Stomach (tissue), 9 donors: ENCODE data around the gene RGS3. TPM values are rescaled to one million over a fixed set of nuclear protein-coding genes. Genes with fewer than 3 reads are reported as not detected.

Experiments used
- DNase-seq, 2 donors: peaks; one replicate each; pipeline versions ENCODE4 v3.0.0 to v3.0.0-alpha.2; 2013 to 2019
- H3K27ac ChIP-seq, 5 donors: fragments of 200-600 bp in 4 of 5; sonication (generic) in 4 of 5; one replicate each; pipeline ENCODE4 v1.5.1; 2013 to 2019; ENCODE audit warnings: mild to moderate bottlenecking in 1 of 5, moderate library complexity in 1 of 5
- H3K27me3 ChIP-seq, 3 donors: fragments of 200-600 bp; sonication (generic); one replicate each; pipeline ENCODE4 v1.5.1; 2017 to 2019; ENCODE audit warnings: mixed run types in 1 of 3
- H3K36me3 ChIP-seq, 4 donors: fragments of 200-600 bp; sonication (generic); 1 replicate in 3 of 4; 2 replicates in 1 of 4; pipeline ENCODE4 v1.5.1; 2016 to 2019
- H3K4me1 ChIP-seq, 4 donors: fragments of 200-600 bp; sonication (generic); one replicate each; pipeline ENCODE4 v1.5.1; 2016 to 2019
- H3K4me3 ChIP-seq, 4 donors: fragments of 200-600 bp; sonication (generic) in 3 of 4; one replicate each; pipeline ENCODE4 v1.5.1; 2016 to 2019; ENCODE audit warnings: mild to moderate bottlenecking in 1 of 4
- H3K9me3 ChIP-seq, 4 donors: fragments of 200-600 bp; sonication (generic); one replicate each; pipeline ENCODE4 v1.5.1; 2016 to 2019
- EP300 ChIP-seq: sonication (generic); formaldehyde crosslinking; IDR thresholded peaks from one replicate; pipeline ENCODE4 v1.6.1; 2017; ENCODE audit warnings: antibody characterized with exemption
- POLR2A ChIP-seq, 4 donors: fragments of 450-650 bp; IDR thresholded peaks; one replicate each; pipeline ENCODE4 v1.6.1; 2016; ENCODE audit warnings: antibody characterized with exemption in 4 of 4, control low read depth in 2 of 4, mild to moderate bottlenecking in 1 of 4, moderate library complexity in 1 of 4
- POLR2AphosphoS5 ChIP-seq, 3 donors: sonication (generic); formaldehyde crosslinking; IDR thresholded peaks; one replicate each; pipeline ENCODE4 v1.6.1; 2016; ENCODE audit warnings: antibody characterized with exemption in 3 of 3
- WGBS, 5 donors: extraction: QIAGEN DNeasy Blood & Tissue Kit in 3 of 5; methylation state at CpG; one replicate each; pipeline versions ENCODE4 v1.1.5 to v1.1.7; 2013 to 2018; 5-methylcytosine and 5-hydroxymethylcytosine counted together
- intact Hi-C: fragments of 100-400 bp; cut with DNase I; formaldehyde crosslinking; loops from one replicate; pipeline ENCODE4 v1.15.1; 2023; ENCODE audit warnings: low total_unique reads
- polyA plus RNA-seq, 3 donors: library from polyadenylated mRNA; stranded (reverse); fragments of 200-250 nt; gene quantifications; one replicate each; pipeline ENCODE4 v1.2.3, GENCODE V29; 2013
- total RNA-seq, 5 donors: library from RNA; depleted of rRNA; stranded (reverse); fragments of >200 nt; gene quantifications; one replicate each; pipeline versions ENCODE4 v1.1.0 to v1.2.3, GENCODE V29; 2014 to 2016
- TF ChIP-seq, protein P1 (sequence below), 7 experiments: fragments of 450-650 bp in 4 of 7; fragments of 200-600 bp in 3 of 7; sonication (generic) in 3 of 7; IDR thresholded peaks; one replicate each; pipeline ENCODE4 v1.5.1; 2016 to 2019; ENCODE audit warnings: antibody characterized with exemption in 7 of 7, control low read depth in 2 of 7, mild to moderate bottlenecking in 1 of 7
- donor health status: healthy with polysubstance abuse.
- donor health status: Bipolar disorder and iron deficiency.
- donor health status: healthy.

The RGS3 gene
- total and polyA plus RNA-seq, 8 donors = 26.6 to 71.4 (median 35.7) TPM

DNA sequence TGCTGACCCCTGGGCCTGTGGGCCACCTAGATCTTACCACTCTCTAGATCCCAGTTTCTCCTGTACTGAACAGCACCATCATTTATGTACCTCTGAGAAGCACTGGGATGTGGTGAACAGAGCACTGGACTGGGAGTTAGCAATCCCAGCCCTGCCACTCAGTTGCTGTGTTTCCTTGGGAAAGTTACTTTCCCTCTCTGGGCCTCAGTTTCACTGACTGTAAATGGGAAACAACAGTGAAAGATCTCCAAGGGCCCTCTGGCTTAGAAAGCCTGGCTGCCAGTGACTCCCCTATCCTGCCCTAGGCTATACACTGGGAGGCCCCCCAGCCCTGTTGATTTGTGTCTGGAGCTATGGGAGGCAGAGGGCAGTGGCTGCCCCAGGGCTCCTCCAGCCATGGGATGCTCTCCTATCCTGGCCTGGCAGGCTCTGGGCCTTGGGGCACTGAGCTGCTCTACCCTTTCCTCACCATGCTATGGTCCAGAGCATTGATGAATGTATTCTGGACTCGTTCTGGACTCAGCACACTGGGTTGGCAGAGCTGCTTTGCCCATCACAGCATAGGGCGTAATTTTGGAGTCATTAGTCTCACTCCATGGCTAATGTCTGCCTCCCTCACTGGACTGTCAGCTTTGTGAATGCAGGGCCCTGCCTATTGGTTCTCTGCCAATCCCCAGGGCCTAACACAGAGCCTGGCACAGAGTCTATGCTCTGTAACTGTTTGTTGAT is 99.3 kb downstream of the RGS3 start:
- Histone ChIP-seq H3K36me3 (no peaks in the 10 kb centered on the region), H3K27ac (peak overlapping the region in 3 of 5 donors; percentile 13 to 90 (median 86)), H3K27me3 (no peaks in the 10 kb centered on the region), H3K4me1 (peaks cover 52 to 81% (median 69%) of the 10 kb centered on the region in 4 donors), H3K4me3 (no peak overlapping the region), H3K9me3 (no peaks in the 10 kb centered on the region)
- DNase-seq = no peak
- TF ChIP-seq EP300 (no peak), POLR2AphosphoS5 (IDR thresholded peaks at IDR 0.05) (no peak), POLR2A (IDR thresholded peaks at IDR 0.05) (no peak)
- TF ChIP-seq, protein P1, sequence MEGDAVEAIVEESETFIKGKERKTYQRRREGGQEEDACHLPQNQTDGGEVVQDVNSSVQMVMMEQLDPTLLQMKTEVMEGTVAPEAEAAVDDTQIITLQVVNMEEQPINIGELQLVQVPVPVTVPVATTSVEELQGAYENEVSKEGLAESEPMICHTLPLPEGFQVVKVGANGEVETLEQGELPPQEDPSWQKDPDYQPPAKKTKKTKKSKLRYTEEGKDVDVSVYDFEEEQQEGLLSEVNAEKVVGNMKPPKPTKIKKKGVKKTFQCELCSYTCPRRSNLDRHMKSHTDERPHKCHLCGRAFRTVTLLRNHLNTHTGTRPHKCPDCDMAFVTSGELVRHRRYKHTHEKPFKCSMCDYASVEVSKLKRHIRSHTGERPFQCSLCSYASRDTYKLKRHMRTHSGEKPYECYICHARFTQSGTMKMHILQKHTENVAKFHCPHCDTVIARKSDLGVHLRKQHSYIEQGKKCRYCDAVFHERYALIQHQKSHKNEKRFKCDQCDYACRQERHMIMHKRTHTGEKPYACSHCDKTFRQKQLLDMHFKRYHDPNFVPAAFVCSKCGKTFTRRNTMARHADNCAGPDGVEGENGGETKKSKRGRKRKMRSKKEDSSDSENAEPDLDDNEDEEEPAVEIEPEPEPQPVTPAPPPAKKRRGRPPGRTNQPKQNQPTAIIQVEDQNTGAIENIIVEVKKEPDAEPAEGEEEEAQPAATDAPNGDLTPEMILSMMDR (IDR thresholded peaks at IDR 0.05) = no peak
- WGBS, 5 donors = 60 to 88% (median 70%) methylated on average over 1 to 2 of the region's 2 CpGs
- intact Hi-C loops = no loop called here

GRCh38 chr9:113563826-113564497 is 100.4 kb downstream of the RGS3 start:
- Histone ChIP-seq H3K4me1 (peaks cover 56 to 81% (median 68%) of the 10 kb centered on the region in 4 donors), H3K36me3 (no peaks in the 10 kb centered on the region)
- WGBS, 5 donors = 74 to 88% (median 84%) methylated on average over 5 of the region's 5 CpGs

GRCh38 chr9:113564498-113565237 is 101.1 kb downstream of the RGS3 start:
- peaks cover 56 to 81% (median 67%) of the 10 kb centered on the region in 4 donors for H3K4me1 ChIP-seq

More at GRCh38 chr9:113563826-113564497, 100.4 kb downstream of the RGS3 start:
- Histone ChIP-seq H3K27me3 (no peaks in the 10 kb centered on the region), H3K9me3 (no peaks in the 10 kb centered on the region), H3K4me3 (no peak overlapping the region), H3K27ac (peak overlapping the region; percentile 11 to 90 (median 86))
- TF ChIP-seq POLR2AphosphoS5 (IDR thresholded peaks at IDR 0.05) (no peak), POLR2A (IDR thresholded peaks at IDR 0.05) (no peak), EP300 (no peak)
- TF ChIP-seq, protein P1 (IDR thresholded peaks at IDR 0.05) = no peak
- intact Hi-C loops = no loop called here
- no peak for DNase-seq

More at GRCh38 chr9:113564498-113565237, 101.1 kb downstream of the RGS3 start:
- Histone ChIP-seq H3K9me3 (no peaks in the 10 kb centered on the region), H3K36me3 (no peaks in the 10 kb centered on the region), H3K27me3 (no peaks in the 10 kb centered on the region), H3K4me3 (peak overlapping the region; percentile 39 to 44 (median 42)), H3K27ac (peak overlapping the region; percentile 69 to 92 (median 88))
- TF ChIP-seq POLR2AphosphoS5 (IDR thresholded peaks at IDR 0.05) = peak; percentile 33 to 43 (median 39)
- TF ChIP-seq, protein P1 (IDR thresholded peaks at IDR 0.05) = no peak
- intact Hi-C loops = no loop called here
- peak; percentile 74 to 94 for DNase-seq
- 13 to 36% (median 18%) methylated on average over 7 to 20 of the region's 20 CpGs for WGBS, 5 donors
